ENCODE data around the gene SIVA1. TPM values are rescaled to one million over a fixed set of nuclear protein-coding genes. Genes with fewer than 3 reads are reported as not detected.

The SIVA1 gene
- total RNA-seq, 4 donors from 2014 or later = 189 to 397 (median 203) TPM

GRCh38 chr14:104735830-104736642 lies 16.9 kb upstream of the SIVA1 start:
- H3K27me3 ChIP-seq = no peaks in the 10 kb centered on the region
- intact Hi-C loops (cut with DNase I; ENCODE audit: low total_unique reads) (no loop called here), in situ Hi-C loops (cut with MboI; ENCODE audit: low pct_ligation_motif_present in 1 of 4, low pct_unique_long_range_greater_than_20kb in 1 of 4, low sequenced_read_pairs in 3 of 4) (no loop called here)
- H3K4me1 ChIP-seq = peaks cover 14 to 31% (median 25%) of the 10 kb centered on the region in 4 donors
- no peak for TF ChIP-seq CTCF (IDR thresholded peaks at IDR 0.05)
- TF ChIP-seq POLR2AphosphoS5 (IDR thresholded peaks at IDR 0.05) = peak in 2 of 3 donors; percentile 63 to 69
- no peak for TF ChIP-seq POLR2A (IDR thresholded peaks at IDR 0.05)
- peak; percentile 47 for TF ChIP-seq EP300 (IDR thresholded peaks at IDR 0.05; ENCODE audit: low read depth)
- peak; percentile 48 for DNase-seq
- no peaks in the 10 kb centered on the region for H3K36me3 ChIP-seq
- no peaks in the 10 kb centered on the region for H3K9me3 ChIP-seq
- H3K27ac ChIP-seq = peak overlapping the region; percentile 43 to 74 (median 62)
- 78% methylated on average over 26 of the region's 26 CpGs; no CpG with 5 or more reads in 1 of the 2 donors for WGBS, 2 donors (ENCODE audit: low coverage in 1 of 2)
- H3K4me3 ChIP-seq = no peak overlapping the region

- no peaks in the 10 kb centered on the region for H3K9me3 ChIP-seq
- H3K36me3 ChIP-seq = no peaks in the 10 kb centered on the region
- no peak overlapping the region for H3K27ac ChIP-seq
- peaks cover 6 to 12% (median 9%) of the 10 kb centered on the region in 4 donors for H3K4me1 ChIP-seq
- 90% methylated on average over 17 of the region's 18 CpGs; no CpG with 5 or more reads in 1 of the 2 donors for WGBS, 2 donors (ENCODE audit: low coverage in 1 of 2)
- no peak overlapping the region for H3K4me3 ChIP-seq
- no peaks in the 10 kb centered on the region for H3K27me3 ChIP-seq
- no peak for TF ChIP-seq EP300 (IDR thresholded peaks at IDR 0.05; ENCODE audit: low read depth)
- no peak for TF ChIP-seq POLR2A (IDR thresholded peaks at IDR 0.05)
- TF ChIP-seq POLR2AphosphoS5 (IDR thresholded peaks at IDR 0.05) = no peak
- TF ChIP-seq CTCF (IDR thresholded peaks at IDR 0.05) = no peak
- DNase-seq = no peak
- intact Hi-C loops (cut with DNase I; ENCODE audit: low total_unique reads) (no loop called here), in situ Hi-C loops (cut with MboI; ENCODE audit: low pct_ligation_motif_present in 1 of 4, low pct_unique_long_range_greater_than_20kb in 1 of 4, low sequenced_read_pairs in 3 of 4) (no loop called here)
Observed at GRCh38 chr14:104738375-104739019, 14.4 kb upstream of the SIVA1 start.

- H3K4me1 ChIP-seq = peaks cover 6 to 10% (median 8%) of the 10 kb centered on the region in 4 donors
- DNase-seq = no peak
- H3K27ac ChIP-seq = no peak overlapping the region
- 90% methylated on average over 17 of the region's 17 CpGs; no CpG with 5 or more reads in 1 of the 2 donors for WGBS, 2 donors (ENCODE audit: low coverage in 1 of 2)
- intact Hi-C loops (cut with DNase I; ENCODE audit: low total_unique reads) = no loop called here
- H3K9me3 ChIP-seq = no peaks in the 10 kb centered on the region
- no peak overlapping the region for H3K4me3 ChIP-seq
- TF ChIP-seq POLR2A (IDR thresholded peaks at IDR 0.05) (no peak), POLR2AphosphoS5 (IDR thresholded peaks at IDR 0.05) (no peak), CTCF (IDR thresholded peaks at IDR 0.05) (no peak), EP300 (IDR thresholded peaks at IDR 0.05; ENCODE audit: low read depth) (no peak)
- no peaks in the 10 kb centered on the region for H3K36me3 ChIP-seq
- in situ Hi-C loops (cut with MboI; ENCODE audit: low pct_ligation_motif_present in 1 of 4, low pct_unique_long_range_greater_than_20kb in 1 of 4, low sequenced_read_pairs in 3 of 4) = no loop called here
- no peaks in the 10 kb centered on the region for H3K27me3 ChIP-seq
Observed at GRCh38 chr14:104739026-104739425, 13.9 kb upstream of the SIVA1 start.

Data from transverse colon (tissue), 4 donors.